Skeletal muscle tissue (tissue), 4 donors: Measurements from ENCODE around the gene PRODH2. TPM values are rescaled to one million over a fixed set of nuclear protein-coding genes. Genes with fewer than 3 reads are reported as not detected.

Experiments used
- H3K27ac ChIP-seq: one replicate; pipeline ENCODE4 v1.7.0; 2013; ENCODE audit warnings: mild to moderate bottlenecking, low read depth, low read length, inconsistent platforms
- H3K27me3 ChIP-seq, 3 donors: one replicate each; pipeline ENCODE4 v1.7.0; 2013; ENCODE audit warnings: low read length in 3 of 3; ENCODE audit not compliant: control insufficient read depth in 3 of 3, insufficient read depth in 3 of 3
- H3K36me3 ChIP-seq, 3 donors: one replicate each; pipeline ENCODE4 v1.7.0; 2013; ENCODE audit warnings: low read length in 3 of 3; ENCODE audit not compliant: control insufficient read depth in 3 of 3, insufficient read depth in 3 of 3
- H3K4me1 ChIP-seq, 3 donors: one replicate each; pipeline ENCODE4 v1.7.0; 2013; ENCODE audit warnings: low read length in 3 of 3, mild to moderate bottlenecking in 3 of 3; ENCODE audit not compliant: control insufficient read depth in 3 of 3, insufficient read depth in 3 of 3
- H3K4me3 ChIP-seq, 3 donors: one replicate each; pipeline ENCODE4 v1.7.0; 2013; ENCODE audit warnings: low read length in 3 of 3
- H3K9ac ChIP-seq, 3 donors: one replicate each; pipeline ENCODE4 v1.7.0; 2013; ENCODE audit warnings: low read length in 3 of 3, mild to moderate bottlenecking in 3 of 3, moderate library complexity in 2 of 3, low read depth in 1 of 3
- H3K9me3 ChIP-seq, 3 donors: one replicate each; pipeline ENCODE4 v1.7.0; 2013; ENCODE audit warnings: low read length in 3 of 3; ENCODE audit not compliant: control insufficient read depth in 3 of 3
- total RNA-seq: library from RNA; depleted of rRNA; stranded (reverse); fragments of >200 nt; gene quantifications from one replicate; pipeline ENCODE4 v1.2.3, GENCODE V29; 2014
- donor health status: Osteomylitis.

The PRODH2 gene
- total RNA-seq, 1 donor from 2014 or later: not detected

DNA sequence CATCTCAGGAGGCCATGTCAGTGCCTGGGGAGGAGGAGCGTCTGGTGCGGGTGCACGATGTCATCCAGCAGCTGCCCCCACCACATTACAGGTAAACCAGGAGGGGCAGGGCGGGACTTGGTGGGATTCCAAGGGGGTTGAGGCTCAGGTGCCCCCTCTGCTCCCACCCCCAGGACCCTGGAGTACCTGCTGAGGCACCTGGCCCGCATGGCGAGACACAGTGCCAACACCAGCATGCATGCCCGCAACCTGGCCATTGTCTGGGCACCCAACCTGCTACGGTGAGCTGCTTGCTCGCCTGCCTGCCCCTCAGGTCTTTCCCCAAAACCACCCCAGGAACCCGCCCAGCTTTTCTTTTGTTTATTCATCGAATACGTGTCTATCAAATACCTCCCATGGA lies 30.1 kb downstream of the PRODH2 start:
- Histone ChIP-seq H3K4me3 (no peak overlapping the region), H3K4me1 (no peaks in the 10 kb centered on the region), H3K9me3 (no peaks in the 10 kb centered on the region), H3K27ac (no peak overlapping the region), H3K27me3 (no peaks in the 10 kb centered on the region), H3K9ac (no peak overlapping the region), H3K36me3 (peaks cover 10 to 17% (median 15%) of the 10 kb centered on the region in 3 donors)

DNA sequence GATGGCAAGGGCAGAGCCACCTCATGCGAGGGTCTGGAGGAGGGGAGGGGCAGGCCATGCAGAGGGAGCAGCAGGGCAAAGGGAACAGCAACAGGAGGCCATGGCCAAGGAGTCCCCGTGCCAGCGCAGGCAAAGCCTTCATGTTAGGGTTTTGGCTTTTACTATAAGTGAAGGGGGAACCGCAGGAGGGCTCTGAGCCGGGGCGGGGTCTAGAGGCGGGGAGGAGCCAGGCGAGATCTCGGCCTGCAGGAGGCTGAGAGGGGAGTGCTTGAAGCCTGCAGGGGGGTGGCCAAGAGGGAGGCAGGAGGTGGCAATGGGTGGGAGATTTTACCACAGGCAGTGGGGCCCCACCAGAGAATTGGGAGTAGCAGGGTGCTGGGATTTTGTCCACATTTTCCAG lies 31.0 kb downstream of the PRODH2 start:
- H3K36me3 ChIP-seq: peaks cover 10 to 17% (median 16%) of the 10 kb centered on the region in 3 donors

DNA sequence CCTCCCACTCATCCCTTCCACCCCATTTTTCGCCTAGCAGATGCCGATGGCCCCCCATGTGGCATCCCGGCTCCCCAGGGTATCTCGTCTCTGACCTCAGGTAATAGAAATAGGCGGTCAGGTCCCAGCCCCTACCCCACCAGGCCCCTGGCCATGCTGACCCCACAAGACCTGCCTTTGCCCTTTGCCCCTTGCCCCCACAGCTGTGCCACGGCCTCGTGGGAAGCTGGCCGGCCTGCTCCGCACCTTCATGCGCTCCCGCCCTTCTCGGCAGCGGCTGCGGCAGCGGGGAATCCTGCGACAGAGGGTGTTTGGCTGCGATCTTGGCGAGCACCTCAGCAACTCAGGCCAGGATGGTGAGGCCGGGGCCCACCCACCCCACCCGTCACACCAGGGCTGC lies 31.9 kb downstream of the PRODH2 start:
- Histone ChIP-seq H3K9ac (no peak overlapping the region), H3K4me3 (no peak overlapping the region), H3K27me3 (no peaks in the 10 kb centered on the region), H3K27ac (no peak overlapping the region), H3K4me1 (peaks cover 3 to 5% (median 4%) of the 10 kb centered on the region in 3 donors), H3K9me3 (no peaks in the 10 kb centered on the region), H3K36me3 (peaks cover 10 to 13% (median 12%) of the 10 kb centered on the region in 3 donors)

More for the DNA sequence above, 31.0 kb downstream of the PRODH2 start:
- H3K27me3 ChIP-seq: no peaks in the 10 kb centered on the region
- no peaks in the 10 kb centered on the region for H3K9me3 ChIP-seq
- H3K4me1 ChIP-seq: no peaks in the 10 kb centered on the region
- no peak overlapping the region for H3K27ac ChIP-seq
- H3K9ac ChIP-seq: no peak overlapping the region
- H3K4me3 ChIP-seq: no peak overlapping the region

DNA sequence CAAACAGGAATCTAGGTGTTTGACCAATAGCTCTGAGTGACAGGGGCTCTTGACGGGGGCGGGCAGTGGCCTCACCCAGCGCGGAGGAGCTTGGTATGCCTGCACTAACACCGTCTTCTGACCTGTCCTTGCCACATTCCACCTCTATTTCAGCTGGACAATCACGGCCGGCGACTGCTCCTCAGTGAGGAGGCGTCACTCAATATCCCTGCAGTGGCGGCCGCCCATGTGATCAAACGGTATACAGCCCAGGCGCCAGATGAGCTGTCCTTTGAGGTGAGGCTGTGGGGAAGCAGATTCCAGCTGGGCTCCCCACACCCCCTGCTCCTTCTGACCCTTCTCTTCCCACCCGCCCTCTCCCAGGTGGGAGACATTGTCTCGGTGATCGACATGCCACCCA lies 32.6 kb downstream of the PRODH2 start:
- Histone ChIP-seq H3K9ac (no peak overlapping the region), H3K4me3 (no peak overlapping the region), H3K4me1 (peaks cover 4 to 5% (median 5%) of the 10 kb centered on the region in 3 donors), H3K27ac (no peak overlapping the region), H3K36me3 (peaks cover 10 to 13% (median 12%) of the 10 kb centered on the region in 3 donors), H3K27me3 (no peaks in the 10 kb centered on the region), H3K9me3 (no peaks in the 10 kb centered on the region)

DNA sequence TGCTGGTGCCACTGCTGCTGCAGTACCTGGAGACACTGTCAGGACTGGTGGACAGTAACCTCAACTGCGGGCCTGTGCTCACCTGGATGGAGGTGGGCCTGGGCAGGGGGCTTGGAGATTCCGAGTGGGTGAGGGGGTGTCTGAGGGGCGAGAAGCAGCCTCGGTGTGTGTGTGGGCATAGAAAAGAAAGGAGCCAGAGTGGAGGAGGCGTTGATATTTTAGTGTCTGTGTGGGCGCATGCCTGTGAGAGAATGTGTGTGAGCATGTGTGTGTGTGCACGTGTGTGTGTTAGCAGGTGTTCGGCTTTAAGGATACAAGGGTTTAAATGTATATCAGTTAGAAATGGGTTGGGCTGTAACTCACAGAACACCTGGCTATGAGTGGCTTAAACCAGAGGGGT lies 33.6 kb downstream of the PRODH2 start:
- Histone ChIP-seq H3K9me3 (no peaks in the 10 kb centered on the region), H3K27me3 (no peaks in the 10 kb centered on the region), H3K27ac (no peak overlapping the region), H3K4me1 (peaks cover 10 to 13% (median 11%) of the 10 kb centered on the region in 3 donors), H3K9ac (no peak overlapping the region), H3K36me3 (peaks cover 10 to 13% (median 12%) of the 10 kb centered on the region in 3 donors), H3K4me3 (no peak overlapping the region)

DNA sequence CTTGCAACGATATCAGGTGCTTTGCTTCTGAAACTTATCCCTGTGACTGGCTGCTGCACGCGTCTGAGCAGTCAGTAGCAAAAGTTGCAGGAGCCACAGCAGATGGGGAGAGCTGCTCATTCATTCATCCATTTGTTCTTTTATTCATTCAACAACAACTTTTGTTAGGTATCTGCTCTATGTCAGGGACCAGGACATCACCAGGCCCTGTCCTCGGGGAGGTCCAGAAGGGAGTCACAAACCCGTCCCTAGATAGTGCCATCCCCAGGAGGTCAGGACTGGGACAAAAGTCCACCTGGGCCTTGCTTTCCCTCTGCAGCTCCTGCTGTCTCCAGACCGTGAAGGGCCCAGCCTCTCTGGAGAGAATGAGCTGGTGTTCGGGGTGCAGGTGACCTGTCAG lies 34.7 kb downstream of the PRODH2 start:
- Histone ChIP-seq H3K36me3 (peaks cover 10 to 13% (median 12%) of the 10 kb centered on the region in 3 donors), H3K9me3 (no peaks in the 10 kb centered on the region), H3K27me3 (no peaks in the 10 kb centered on the region), H3K4me1 (peaks cover 10 to 13% (median 11%) of the 10 kb centered on the region in 3 donors), H3K27ac (no peak overlapping the region), H3K9ac (peak overlapping the region in 1 of 3 donors; percentile 3), H3K4me3 (no peak overlapping the region)

DNA sequence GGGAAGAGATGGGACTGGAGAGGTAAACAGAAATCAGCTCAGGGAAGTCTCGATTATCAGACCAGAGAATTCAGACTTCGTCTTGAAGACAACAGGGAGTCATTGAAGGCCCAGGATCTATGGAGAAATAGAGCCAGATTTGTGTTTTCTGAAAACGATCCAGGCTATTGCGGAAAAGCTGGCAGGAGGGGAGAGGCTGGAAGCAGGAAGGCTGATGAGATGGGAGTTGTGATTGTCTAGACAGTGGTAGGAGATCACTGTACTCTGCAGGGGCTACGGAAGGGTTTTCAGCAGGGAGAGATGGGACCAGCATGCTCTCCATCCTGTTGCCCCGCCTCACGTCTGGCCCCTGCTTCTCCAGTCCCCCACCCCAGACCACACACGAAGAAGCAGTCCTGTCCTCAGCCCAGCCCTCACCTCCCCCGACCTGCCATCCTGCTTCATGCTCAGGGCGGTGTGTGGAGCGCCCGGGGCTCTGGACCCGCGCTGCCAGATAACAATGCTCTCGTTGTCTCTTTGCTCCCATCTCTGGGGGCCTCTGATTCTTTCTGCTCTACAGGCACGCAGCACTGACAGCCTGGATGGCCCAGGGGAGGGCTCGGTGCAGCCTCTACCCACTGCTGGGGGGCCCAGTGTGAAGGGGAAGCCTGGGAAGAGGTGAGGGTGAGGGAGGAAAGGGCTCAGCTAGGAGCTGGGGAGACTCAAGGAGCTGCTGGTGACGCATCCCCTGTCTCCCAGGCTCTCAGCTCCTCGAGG lies 35.4 kb downstream of the PRODH2 start:
- Histone ChIP-seq H3K4me1 (peaks cover 10 to 13% (median 11%) of the 10 kb centered on the region in 3 donors), H3K9ac (no peak overlapping the region), H3K9me3 (no peaks in the 10 kb centered on the region), H3K27ac (no peak overlapping the region), H3K36me3 (peaks cover 9 to 13% (median 12%) of the 10 kb centered on the region in 3 donors), H3K27me3 (no peaks in the 10 kb centered on the region), H3K4me3 (no peak overlapping the region)

DNA sequence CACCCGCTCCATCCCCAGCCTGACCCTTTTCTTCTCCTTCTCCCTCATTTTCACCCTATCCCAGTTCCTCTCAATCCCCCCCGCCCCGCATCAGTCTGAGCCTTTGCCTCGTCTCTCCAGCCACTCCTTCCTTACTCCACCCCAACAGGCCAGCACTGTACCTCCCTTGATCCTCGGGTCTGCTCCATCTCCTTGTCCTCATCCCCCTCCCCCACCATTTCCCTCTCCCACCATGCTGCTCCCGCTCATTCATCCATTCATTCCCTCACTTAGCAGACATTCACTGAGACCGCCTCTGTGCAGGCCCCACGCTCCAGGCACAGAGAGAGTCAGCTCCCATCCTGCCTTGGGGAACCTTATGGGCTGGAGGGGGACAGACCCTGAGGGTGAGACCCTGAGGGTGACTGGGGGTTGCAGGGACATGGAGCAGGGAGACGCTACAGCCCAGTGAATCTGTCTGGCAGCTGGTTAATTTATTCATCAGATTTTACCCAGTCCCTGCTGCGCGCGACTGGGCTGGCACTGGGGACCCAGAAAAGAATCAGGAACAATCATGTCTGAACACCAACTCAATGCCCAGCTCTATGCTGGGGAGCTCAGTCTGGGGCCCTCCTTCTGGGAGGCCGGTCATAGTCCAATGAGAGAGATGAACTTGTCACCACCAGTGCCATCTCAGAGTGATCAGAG lies 36.4 kb downstream of the PRODH2 start:
- Histone ChIP-seq H3K27me3 (no peaks in the 10 kb centered on the region), H3K4me1 (peaks cover 10 to 13% (median 11%) of the 10 kb centered on the region in 3 donors), H3K9ac (peak overlapping the region; percentile 25 to 51 (median 38)), H3K9me3 (no peaks in the 10 kb centered on the region), H3K36me3 (peaks cover 4 to 13% (median 9%) of the 10 kb centered on the region in 3 donors), H3K4me3 (peak overlapping the region in 1 of 3 donors; percentile 76), H3K27ac (no peak overlapping the region)

DNA sequence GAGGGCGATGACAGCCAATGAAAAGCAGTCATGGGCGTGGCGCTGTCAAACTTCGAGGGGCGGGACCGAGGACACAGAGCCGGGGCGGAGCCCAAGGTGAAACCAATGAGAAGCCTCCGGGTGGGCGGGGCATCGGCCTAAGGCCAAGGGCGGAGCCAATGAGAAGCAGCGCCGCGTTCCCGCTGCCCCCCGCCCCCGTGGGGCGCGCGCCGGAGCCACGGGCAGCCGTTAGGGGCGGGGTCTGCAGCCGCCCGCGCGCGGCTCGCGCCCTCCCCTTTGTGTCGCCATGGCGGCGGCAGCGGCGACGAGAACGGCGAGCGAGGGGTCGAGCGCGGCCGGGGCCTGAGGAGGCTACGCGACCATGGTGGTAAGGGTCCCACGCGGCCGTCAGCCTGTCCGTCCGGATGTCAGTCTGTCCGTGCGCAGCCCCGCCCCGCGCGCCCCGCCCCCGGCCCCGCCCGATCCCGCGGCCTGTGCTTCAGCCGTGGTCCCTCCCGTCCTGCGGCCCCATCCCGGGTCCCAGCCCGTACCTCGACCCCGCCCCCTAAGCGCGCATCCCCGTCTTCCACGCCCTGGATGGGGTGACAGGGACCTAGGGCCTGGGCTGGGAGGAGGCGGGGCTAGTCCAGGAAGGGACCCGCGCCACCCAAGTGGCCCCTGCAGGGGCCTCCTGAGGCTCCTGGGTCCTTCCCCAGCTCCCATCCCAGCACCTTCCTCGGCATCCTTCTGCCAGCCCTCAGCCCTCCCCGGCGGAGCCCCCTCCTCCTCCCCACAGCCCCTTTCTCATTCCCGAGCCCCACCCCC lies 37.1 kb downstream of the PRODH2 start, which contains the start of gene ARHGAP33:
TSS of gene ARHGAP33 (plus strand) at position 267 of the 804 bp plus-strand sequence. CDS start at position 362, 95 bp downstream.
- H3K9ac ChIP-seq: peak within 1 kb of the TSS; percentile 38 to 76 (median 51)
- peak within 1 kb of the TSS; percentile 73 to 83 (median 76) for H3K4me3 ChIP-seq
- H3K27ac ChIP-seq: no peak within 1 kb of the TSS
- no peaks in the 10 kb centered on the region for H3K27me3 ChIP-seq
- peaks cover 10 to 13% (median 11%) of the 10 kb centered on the region in 3 donors for H3K4me1 ChIP-seq
- H3K9me3 ChIP-seq: no peaks in the 10 kb centered on the region
- H3K36me3 ChIP-seq: peaks cover 4 to 13% (median 8%) of the 10 kb centered on the region in 3 donors
